ENCODE data around the gene AKAP9. TPM values are rescaled to one million over a fixed set of nuclear protein-coding genes. Genes with fewer than 3 reads are reported as not detected.

The AKAP9 gene
- total and polyA plus RNA-seq, 9 of the 15 experiments (the other 6 are each of a cell fraction or from before 2014, with no cell fraction given) = 25.5 to 80.9 (median 46.3) TPM

DNA sequence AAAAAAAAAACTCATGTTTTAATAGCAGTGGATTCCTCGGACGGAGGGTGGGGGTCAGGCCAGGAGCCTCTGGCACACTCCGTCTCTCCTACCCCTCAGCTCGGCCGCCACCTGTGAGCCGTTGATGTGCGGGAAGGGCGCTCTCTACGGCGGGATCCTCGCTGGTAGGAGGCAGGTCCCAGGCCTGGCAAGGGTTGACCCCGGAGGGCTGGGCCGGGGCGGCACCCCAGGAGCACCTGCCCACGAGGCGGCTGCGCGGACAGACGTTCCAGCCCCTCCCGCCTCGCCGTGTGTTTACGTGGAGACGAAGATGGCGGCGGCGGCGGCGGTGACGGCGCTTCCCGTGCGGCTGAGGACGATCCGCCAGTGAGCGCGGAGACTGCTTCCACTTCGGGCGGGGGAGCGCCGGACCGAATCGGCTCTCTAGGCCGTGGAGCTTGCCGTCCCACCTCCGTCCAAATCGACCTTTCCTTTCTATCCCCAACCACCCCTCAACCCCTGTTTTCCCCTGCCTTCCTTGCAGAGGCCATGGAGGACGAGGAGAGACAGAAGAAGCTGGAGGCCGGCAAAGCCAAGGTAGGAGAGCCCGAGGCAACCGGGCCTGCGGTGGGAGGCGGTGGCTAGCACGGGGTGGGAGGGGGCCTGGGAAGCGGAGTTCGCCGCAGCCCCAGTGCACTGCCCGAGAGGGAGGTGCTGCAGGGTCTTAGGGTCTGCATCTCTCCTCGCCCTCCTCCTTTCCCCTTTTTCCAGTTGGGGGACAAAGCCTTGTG lies at the start of gene AKAP9 (continued):
- TF ChIP-seq, protein P1, sequence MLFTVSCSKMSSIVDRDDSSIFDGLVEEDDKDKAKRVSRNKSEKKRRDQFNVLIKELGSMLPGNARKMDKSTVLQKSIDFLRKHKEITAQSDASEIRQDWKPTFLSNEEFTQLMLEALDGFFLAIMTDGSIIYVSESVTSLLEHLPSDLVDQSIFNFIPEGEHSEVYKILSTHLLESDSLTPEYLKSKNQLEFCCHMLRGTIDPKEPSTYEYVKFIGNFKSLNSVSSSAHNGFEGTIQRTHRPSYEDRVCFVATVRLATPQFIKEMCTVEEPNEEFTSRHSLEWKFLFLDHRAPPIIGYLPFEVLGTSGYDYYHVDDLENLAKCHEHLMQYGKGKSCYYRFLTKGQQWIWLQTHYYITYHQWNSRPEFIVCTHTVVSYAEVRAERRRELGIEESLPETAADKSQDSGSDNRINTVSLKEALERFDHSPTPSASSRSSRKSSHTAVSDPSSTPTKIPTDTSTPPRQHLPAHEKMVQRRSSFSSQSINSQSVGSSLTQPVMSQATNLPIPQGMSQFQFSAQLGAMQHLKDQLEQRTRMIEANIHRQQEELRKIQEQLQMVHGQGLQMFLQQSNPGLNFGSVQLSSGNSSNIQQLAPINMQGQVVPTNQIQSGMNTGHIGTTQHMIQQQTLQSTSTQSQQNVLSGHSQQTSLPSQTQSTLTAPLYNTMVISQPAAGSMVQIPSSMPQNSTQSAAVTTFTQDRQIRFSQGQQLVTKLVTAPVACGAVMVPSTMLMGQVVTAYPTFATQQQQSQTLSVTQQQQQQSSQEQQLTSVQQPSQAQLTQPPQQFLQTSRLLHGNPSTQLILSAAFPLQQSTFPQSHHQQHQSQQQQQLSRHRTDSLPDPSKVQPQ (CRISPR knock-in tag; IDR thresholded peaks at IDR 0.05; ENCODE audit: borderline replicate concordance) = no peak
- TF ChIP-seq ZNF586 (CRISPR knock-in tag; conservative IDR thresholded peaks at IDR 0.05) (no peak), TFAM (CRISPR knock-in tag; conservative IDR thresholded peaks at IDR 0.05) (no peak), CREB1 (IDR thresholded peaks at IDR 0.05) (peak; percentile 79), CREB1 (CRISPR knock-in tag; IDR thresholded peaks at IDR 0.05) (peak; percentile 79), ZNF584 (CRISPR knock-in tag; IDR thresholded peaks at IDR 0.05; ENCODE audit: low read depth) (no peak), NBN (IDR thresholded peaks at IDR 0.05; ENCODE audit: low read depth) (no peak), YBX1 (IDR thresholded peaks at IDR 0.05) (no peak), TAF1 (IDR thresholded peaks at IDR 0.05; ENCODE audit: control insufficient read depth, extremely low read depth, insufficient read depth, low read length, severe bottlenecking) (peak; percentile 97), U2AF2 (optimal IDR thresholded peaks at IDR 0.05; ENCODE audit: low read depth, low read length) (no peak), CBX2 (IDR thresholded peaks at IDR 0.05; ENCODE audit: insufficient read depth, low read length, poor library complexity, severe bottlenecking) (no peak), FIP1L1 (IDR thresholded peaks at IDR 0.05; ENCODE audit: low read depth, low read length, poor library complexity, severe bottlenecking) (peak; percentile 67), TCF3 (CRISPR knock-in tag; IDR thresholded peaks at IDR 0.05) (no peak; the same call in 1 of the 2 replicates), ARHGAP35 (IDR thresholded peaks at IDR 0.05; ENCODE audit: partially characterized antibody) (no peak), HIVEP1 (CRISPR knock-in tag; IDR thresholded peaks at IDR 0.05) (no peak), BRD4 (IDR thresholded peaks at IDR 0.05) (no peak; the same call in 1 of the 2 replicates), CBX1 (IDR thresholded peaks at IDR 0.05; ENCODE audit: low read depth) (peak; percentile 85), SAFB (IDR thresholded peaks at IDR 0.05; ENCODE audit: borderline replicate concordance, low read depth, low read length) (peak; percentile 48; the same call in 1 of the 2 replicates), ZNF12 (CRISPR knock-in tag; IDR thresholded peaks at IDR 0.05) (no peak; the same call in 1 of the 2 replicates), ZNF165 (CRISPR knock-in tag; IDR thresholded peaks at IDR 0.05; ENCODE audit: borderline replicate concordance) (no peak), SMARCB1 (IDR thresholded peaks at IDR 0.05; ENCODE audit: insufficient read length, low read depth) (no peak), CBX8 (IDR thresholded peaks at IDR 0.05; ENCODE audit: borderline replicate concordance, extremely low read depth, low read depth, low read length, poor library complexity, severe bottlenecking) (no peak), IFI16 (CRISPR knock-in tag; IDR thresholded peaks at IDR 0.05) (no peak)
- TF ChIP-seq, protein P2, sequence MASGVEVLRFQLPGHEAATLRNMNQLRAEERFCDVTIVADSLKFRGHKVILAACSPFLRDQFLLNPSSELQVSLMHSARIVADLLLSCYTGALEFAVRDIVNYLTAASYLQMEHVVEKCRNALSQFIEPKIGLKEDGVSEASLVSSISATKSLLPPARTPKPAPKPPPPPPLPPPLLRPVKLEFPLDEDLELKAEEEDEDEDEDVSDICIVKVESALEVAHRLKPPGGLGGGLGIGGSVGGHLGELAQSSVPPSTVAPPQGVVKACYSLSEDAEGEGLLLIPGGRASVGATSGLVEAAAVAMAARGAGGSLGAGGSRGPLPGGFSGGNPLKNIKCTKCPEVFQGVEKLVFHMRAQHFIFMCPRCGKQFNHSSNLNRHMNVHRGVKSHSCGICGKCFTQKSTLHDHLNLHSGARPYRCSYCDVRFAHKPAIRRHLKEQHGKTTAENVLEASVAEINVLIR (CRISPR knock-in tag; IDR thresholded peaks at IDR 0.05) = 0 out of 2 replicates have a peak, but pooled peaks have one; percentile 20
